RPMI8226 (cell line): ENCODE measurements around the gene STX10.

Experiments
- DNase-seq: peaks from one replicate; pipeline ENCODE4 v3.0.0-alpha.2; 2015

STX10 gene

DNA sequence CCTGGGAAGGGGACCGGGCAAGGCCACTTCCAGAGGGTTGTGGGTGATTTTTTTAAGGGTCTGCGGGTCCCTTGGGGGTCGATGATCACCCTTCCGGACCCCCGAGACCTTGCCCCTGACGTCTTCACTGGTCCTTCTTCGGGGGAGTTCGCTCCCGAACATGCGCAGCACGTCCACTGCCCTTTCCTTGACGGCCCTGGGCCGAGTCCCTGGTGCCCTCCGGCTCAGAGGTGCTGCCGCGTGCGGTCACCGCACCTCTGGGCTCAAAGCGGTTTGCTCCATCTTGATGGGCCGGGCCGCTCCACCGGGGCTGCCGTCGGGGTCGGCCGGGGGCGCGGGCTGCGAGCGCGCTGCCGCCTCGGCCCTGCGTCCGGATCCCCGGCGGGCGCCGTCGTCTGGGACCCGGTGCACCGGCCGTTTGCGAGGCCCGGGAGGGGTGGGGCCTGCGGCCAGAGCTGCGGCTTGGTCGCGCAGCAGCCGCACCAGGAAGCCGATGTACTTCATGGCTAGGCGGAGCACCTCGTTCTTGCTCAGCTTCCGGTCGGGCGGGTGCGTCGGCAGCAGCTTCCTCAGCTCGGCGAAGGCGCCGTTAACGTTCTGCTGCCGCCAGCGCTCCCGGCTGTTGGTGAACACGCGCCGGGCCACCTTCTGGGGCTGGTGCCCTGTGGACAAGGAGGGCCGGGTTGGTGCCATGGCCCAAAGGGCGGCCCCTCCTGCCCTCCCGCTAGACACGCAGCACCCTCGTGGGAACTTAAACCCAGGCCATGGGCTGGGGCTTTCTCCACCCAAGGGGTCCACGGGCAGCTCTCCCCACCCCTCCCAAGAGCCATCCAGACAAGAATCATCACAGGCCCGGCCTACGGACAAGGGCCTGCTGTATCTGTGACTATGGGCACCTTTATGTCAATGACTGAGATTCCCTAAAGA, 50.8 kb downstream of the STX10 start:
- DNase-seq, result peak; percentile 65

DNA sequence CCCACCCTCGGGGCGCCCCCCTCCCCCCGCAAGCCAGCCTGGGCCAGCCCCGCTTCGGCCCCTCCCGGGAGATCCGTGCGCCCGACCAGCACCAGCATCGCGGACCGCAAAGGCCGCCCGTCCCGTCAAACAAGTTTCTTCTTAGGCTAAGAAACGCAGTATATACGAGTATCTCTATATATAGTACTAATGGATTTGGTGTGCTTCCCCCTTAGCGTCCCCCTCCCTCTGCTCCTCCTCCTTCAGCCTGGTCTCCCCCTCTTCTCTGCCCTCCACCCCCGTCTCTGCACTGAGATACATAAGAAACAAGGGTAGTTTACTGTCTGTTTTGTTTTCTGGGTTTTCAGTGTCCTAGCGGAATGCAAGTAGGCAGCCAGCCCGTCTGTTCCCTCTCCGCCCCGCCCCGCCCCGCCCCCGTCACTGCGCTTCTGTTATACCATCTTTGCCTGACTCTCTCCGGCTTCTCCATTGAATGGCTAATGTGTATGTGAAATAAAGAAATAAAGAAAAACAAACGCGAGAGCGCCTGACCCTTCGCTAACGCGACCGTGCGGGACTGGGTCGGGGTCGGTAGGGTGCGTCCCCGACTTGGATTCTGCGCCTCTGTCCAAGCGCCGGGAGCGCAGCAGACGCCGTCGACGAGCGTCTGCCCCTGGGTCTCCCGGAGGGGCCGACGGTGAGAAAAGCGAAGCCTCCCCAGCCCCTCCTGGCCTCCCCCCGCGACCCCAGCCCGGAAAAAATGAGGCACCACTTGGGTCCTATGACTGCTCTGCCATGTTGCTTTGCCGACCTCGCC, 51.7 kb downstream of the STX10 start:
- no peak for DNase-seq

GRCh38 chr19:13097463-13098258, 52.5 kb downstream of the STX10 start:
- peak; percentile 51 for DNase-seq

- DNase-seq, result no peak
These were observed 53.1 kb downstream of the STX10 start for GRCh38 chr19:13097033-13097462.

DNA sequence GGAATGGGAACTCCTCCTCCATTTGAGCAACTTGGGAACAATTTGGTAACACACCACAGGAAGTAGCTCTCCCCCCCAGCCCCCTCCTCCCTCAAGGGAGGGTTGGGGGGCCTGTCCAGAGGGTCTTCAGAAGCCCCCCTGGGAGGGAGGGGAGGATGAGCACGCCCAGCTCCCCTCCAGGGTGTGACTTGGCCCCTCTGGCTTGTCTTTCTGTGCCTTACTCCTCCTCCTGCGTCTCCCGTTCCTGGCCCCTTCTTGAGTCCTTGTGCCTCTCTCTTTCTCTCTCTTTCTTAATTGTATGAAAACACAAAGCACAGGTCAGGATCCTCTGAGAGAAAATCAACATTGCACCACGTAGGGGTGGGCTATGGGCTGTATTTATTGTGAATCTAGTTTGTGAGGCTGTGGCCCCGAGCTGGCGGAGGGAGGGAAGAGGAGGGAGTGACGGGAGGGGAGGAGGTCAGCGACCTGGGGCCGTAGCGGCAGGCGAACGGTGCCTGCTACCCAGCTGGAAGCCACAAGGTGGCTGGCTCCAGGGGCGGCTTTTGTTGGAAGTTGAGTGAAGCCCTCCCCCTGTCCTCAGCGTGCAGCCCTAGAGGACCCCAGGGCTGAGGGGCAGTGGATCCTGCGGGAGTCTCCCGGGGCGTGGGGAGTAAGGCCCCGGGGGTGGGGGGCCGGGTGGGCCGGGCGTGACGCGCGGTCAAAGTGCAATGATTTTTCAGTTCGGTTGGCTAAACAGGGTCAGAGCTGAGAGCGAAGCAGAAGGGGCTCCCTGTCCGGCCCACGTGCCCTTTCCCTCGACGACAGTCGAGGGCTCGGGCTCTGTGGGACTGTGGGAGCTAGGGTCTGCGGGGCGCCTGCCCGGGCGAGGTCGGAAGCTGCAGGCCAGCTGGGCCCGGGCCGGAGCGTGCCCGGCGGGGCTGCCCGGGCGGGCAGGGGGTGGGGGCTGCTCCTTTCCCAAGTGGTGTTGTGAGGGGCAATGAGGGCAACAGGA, 53.9 kb downstream of the STX10 start:
- DNase-seq, result peak; percentile 71

- peak; percentile 60 for DNase-seq
These were observed 54.8 kb downstream of the STX10 start for GRCh38 chr19:13095393-13095784.

DNA sequence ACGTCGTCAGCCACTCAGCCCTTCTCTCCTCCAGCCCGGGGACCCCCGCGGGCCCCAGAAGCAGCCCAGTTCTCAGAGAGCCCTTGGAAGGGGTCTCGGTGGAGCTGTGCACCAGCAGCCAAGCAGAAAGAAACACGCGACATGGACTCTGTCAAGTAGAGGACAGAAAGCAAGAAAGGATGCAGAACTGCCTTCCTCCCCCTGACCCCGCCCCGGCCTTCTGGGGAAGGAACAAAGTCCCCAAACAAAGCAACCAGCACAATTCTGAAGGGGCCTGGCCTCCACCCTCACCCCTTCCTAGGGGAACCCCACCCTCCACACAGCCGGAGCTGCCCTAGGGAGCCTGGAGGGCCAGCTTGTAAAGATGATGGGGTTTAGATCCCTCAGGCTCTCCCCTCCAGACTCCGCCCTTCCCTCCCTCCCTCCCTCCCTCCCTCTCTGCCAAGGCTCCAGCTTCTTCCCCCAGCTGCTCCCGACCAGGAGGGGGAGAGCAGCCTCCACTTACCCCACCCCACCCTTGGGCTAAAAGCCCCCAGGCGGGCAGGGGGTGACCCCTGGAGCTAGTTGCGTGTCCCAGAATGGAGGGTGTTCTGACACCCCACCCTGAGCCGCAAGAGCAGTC, 55.3 kb downstream of the STX10 start:
- no peak for DNase-seq

DNA sequence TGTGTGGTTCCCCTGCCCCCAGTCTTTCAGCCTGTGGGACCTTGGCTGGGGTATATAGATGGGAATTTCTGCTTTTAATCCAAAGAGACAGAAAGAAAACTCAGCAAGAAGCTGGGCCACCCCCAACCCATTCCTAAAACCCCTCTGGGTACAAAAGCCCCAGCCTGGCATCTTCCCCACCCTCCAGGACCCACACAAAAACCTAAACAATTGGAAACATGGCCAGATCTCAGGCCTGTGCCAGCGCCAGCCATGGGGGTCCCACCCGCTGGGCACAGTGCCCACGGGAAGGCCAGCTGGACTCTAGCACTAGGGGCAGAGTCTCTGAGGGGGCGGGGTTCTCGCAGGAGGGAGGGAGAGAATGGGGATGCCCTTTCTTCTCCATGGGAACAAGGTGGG, 56.1 kb downstream of the STX10 start:
- DNase-seq, result no peak
